ENCODE results near the gene CDHR1.

GRCh38 chr10:84226616-84227015 lies 32.3 kb downstream of the CDHR1 start:
- TF ChIP-seq CTCF (IDR thresholded peaks at IDR 0.05 in 8 of 11, conservative IDR thresholded peaks at IDR 0.05 in 3 of 11) (no peak), POLR2A (IDR thresholded peaks at IDR 0.05) (no peak)

Measured in spleen (tissue), 7 donors.